Esophagus squamous epithelium (tissue), 5 donors: ENCODE results near the gene FSTL4. TPM values are rescaled to one million over a fixed set of nuclear protein-coding genes. Genes with fewer than 3 reads are reported as not detected.

Source experiments
- DNase-seq: peaks from one replicate; lab custom pipeline; 2025; lab: John Stamatoyannopoulos, UW
- H3K27ac ChIP-seq, 4 donors: fragments of 200-600 bp; sonication (generic); one replicate each; pipeline ENCODE4 v1.5.1; 2016 to 2019; ENCODE audit warnings: mild to moderate bottlenecking in 1 of 4
- H3K27me3 ChIP-seq, 4 donors: fragments of 200-600 bp; sonication (generic); 1 replicate in 3 of 4; 2 replicates in 1 of 4; pipeline versions ENCODE4 v1.5.1 to v1.6.0; 2017 to 2021; ENCODE audit warnings: antibody characterized with exemption in 1 of 4
- H3K36me3 ChIP-seq, 3 donors: fragments of 200-600 bp; sonication (generic); one replicate each; pipeline ENCODE4 v1.5.1; 2016 to 2019
- H3K4me1 ChIP-seq, 3 donors: fragments of 200-600 bp; sonication (generic); one replicate each; pipeline ENCODE4 v1.5.1; 2017 to 2019
- H3K4me3 ChIP-seq, 4 donors: fragments of 200-600 bp; sonication (generic); 1 replicate in 3 of 4; 2 replicates in 1 of 4; pipeline ENCODE4 v1.5.1; 2016 to 2019; ENCODE audit warnings: mild to moderate bottlenecking in 2 of 4, moderate library complexity in 1 of 4
- H3K9me3 ChIP-seq, 3 donors: fragments of 200-600 bp; sonication (generic); one replicate each; pipeline ENCODE4 v1.5.1; 2016 to 2019
- CTCF ChIP-seq, 6 experiments: fragments of 450-650 bp in 4 of 6; fragments of 200-600 bp in 2 of 6; sonication (generic) in 2 of 6; IDR thresholded peaks; one replicate each; pipeline ENCODE4 v1.5.1; 2016 to 2019; ENCODE audit warnings: antibody characterized with exemption in 6 of 6, mild to moderate bottlenecking in 4 of 6, moderate library complexity in 4 of 6
- POLR2A ChIP-seq, 4 donors: fragments of 450-650 bp; IDR thresholded peaks; one replicate each; pipeline ENCODE4 v1.6.1; 2017; ENCODE audit warnings: antibody characterized with exemption in 4 of 4, mild to moderate bottlenecking in 4 of 4, moderate library complexity in 3 of 4
- WGBS, 2 donors: methylation state at CpG; one replicate each; pipeline ENCODE4 v1.1.5; 2018; 5-methylcytosine and 5-hydroxymethylcytosine counted together
- intact Hi-C: fragments of 100-400 bp; cut with DNase I; formaldehyde crosslinking; loops from one replicate; pipeline ENCODE4 v1.15.0; 2022
- total RNA-seq, 4 donors: library from RNA; depleted of rRNA; stranded (reverse); fragments of >200 nt; gene quantifications; one replicate each; pipeline ENCODE4 v1.1.0, GENCODE V29; 2016
- donor health status: DM: yes; HTN: yes; CAD: no.

The FSTL4 gene
- total RNA-seq, 4 donors from 2014 or later: 0.53 to 4.1 (median 1.4) TPM

GRCh38 chr5:133290669-133291240, 321.6 kb downstream of the FSTL4 start:
- intact Hi-C loops: no loop called here
- Histone ChIP-seq H3K27ac (no peak overlapping the region), H3K9me3 (no peaks in the 10 kb centered on the region), H3K36me3 (no peaks in the 10 kb centered on the region), H3K27me3 (no peaks in the 10 kb centered on the region), H3K4me1 (peaks cover 0 to 11% (median 0%) of the 10 kb centered on the region in 3 donors), H3K4me3 (no peak overlapping the region)
- no peak for DNase-seq
- no peak for TF ChIP-seq POLR2A (IDR thresholded peaks at IDR 0.05)
- no peak for TF ChIP-seq CTCF (IDR thresholded peaks at IDR 0.05)
- 78 to 93% methylated on average over 8 to 13 of the region's 17 CpGs for WGBS, 2 donors

GRCh38 chr5:133289686-133290367, 322.5 kb downstream of the FSTL4 start:
- no peak for DNase-seq
- 46 to 58% methylated on average over 7 to 8 of the region's 9 CpGs for WGBS, 2 donors
- TF ChIP-seq POLR2A (IDR thresholded peaks at IDR 0.05): no peak
- TF ChIP-seq CTCF (IDR thresholded peaks at IDR 0.05): no peak
- Histone ChIP-seq H3K27ac (no peak overlapping the region), H3K36me3 (no peaks in the 10 kb centered on the region), H3K4me3 (no peak overlapping the region), H3K9me3 (no peaks in the 10 kb centered on the region), H3K4me1 (peaks cover 0 to 20% (median 5%) of the 10 kb centered on the region in 3 donors), H3K27me3 (no peaks in the 10 kb centered on the region)
- intact Hi-C loops: no loop called here

- 59 to 64% methylated on average over 3 of the region's 3 CpGs for WGBS, 2 donors
- Histone ChIP-seq H3K36me3 (no peaks in the 10 kb centered on the region), H3K27ac (no peak overlapping the region), H3K27me3 (no peaks in the 10 kb centered on the region), H3K4me3 (no peak overlapping the region), H3K4me1 (peaks cover 0 to 26% (median 5%) of the 10 kb centered on the region in 3 donors), H3K9me3 (no peaks in the 10 kb centered on the region)
- no peak for DNase-seq
- TF ChIP-seq POLR2A (IDR thresholded peaks at IDR 0.05) (no peak), CTCF (IDR thresholded peaks at IDR 0.05) (peak in 3 of 6 experiments; percentile 19 to 50 (median 20))
- intact Hi-C loops: no loop called here
Measured at GRCh38 chr5:133287500-133287899, 324.8 kb downstream of the FSTL4 start.

- Histone ChIP-seq H3K4me1 (peaks cover 0 to 26% (median 5%) of the 10 kb centered on the region in 3 donors), H3K27me3 (no peaks in the 10 kb centered on the region), H3K9me3 (no peaks in the 10 kb centered on the region), H3K4me3 (no peak overlapping the region), H3K27ac (no peak overlapping the region), H3K36me3 (no peaks in the 10 kb centered on the region)
- 89 to 100% methylated on average over 3 of the region's 3 CpGs for WGBS, 2 donors
- TF ChIP-seq CTCF (IDR thresholded peaks at IDR 0.05) (no peak), POLR2A (IDR thresholded peaks at IDR 0.05) (no peak)
- intact Hi-C loops: no loop called here
- no peak for DNase-seq
Measured at GRCh38 chr5:133286483-133286882, 325.9 kb downstream of the FSTL4 start.

- Histone ChIP-seq H3K27ac (no peak overlapping the region), H3K36me3 (no peaks in the 10 kb centered on the region), H3K27me3 (no peaks in the 10 kb centered on the region), H3K9me3 (no peaks in the 10 kb centered on the region), H3K4me3 (no peak overlapping the region), H3K4me1 (peaks cover 0 to 26% (median 5%) of the 10 kb centered on the region in 3 donors)
- 17 to 30% methylated on average over 1 to 7 of the region's 7 CpGs for WGBS, 2 donors
- no peak for TF ChIP-seq CTCF (IDR thresholded peaks at IDR 0.05)
- TF ChIP-seq POLR2A (IDR thresholded peaks at IDR 0.05): no peak
- intact Hi-C loops: no loop called here
- no peak for DNase-seq
Measured at GRCh38 chr5:133285583-133286021, 326.7 kb downstream of the FSTL4 start.
